GM12865 (cell line): ENCODE measurements around the gene MCFD2.

Experiments
- DNase-seq: peaks from one replicate; pipeline ENCODE4 v3.0.0; 2010; ENCODE audit warnings: low read depth
- H3K4me3 ChIP-seq: 2 replicates; pipeline ENCODE4 v1.5.1; 2011; ENCODE audit warnings: mild to moderate bottlenecking, low read depth, low read length, control low read depth
- TF ChIP-seq, protein P1 (sequence below): IDR thresholded peaks from 2 replicates; pipeline ENCODE4 v1.5.1; 2011; ENCODE audit warnings: low read length, control low read depth, low read depth, inconsistent platforms; ENCODE audit not compliant: insufficient read depth; ENCODE audit errors: missing control alignments

The MCFD2 gene

DNA sequence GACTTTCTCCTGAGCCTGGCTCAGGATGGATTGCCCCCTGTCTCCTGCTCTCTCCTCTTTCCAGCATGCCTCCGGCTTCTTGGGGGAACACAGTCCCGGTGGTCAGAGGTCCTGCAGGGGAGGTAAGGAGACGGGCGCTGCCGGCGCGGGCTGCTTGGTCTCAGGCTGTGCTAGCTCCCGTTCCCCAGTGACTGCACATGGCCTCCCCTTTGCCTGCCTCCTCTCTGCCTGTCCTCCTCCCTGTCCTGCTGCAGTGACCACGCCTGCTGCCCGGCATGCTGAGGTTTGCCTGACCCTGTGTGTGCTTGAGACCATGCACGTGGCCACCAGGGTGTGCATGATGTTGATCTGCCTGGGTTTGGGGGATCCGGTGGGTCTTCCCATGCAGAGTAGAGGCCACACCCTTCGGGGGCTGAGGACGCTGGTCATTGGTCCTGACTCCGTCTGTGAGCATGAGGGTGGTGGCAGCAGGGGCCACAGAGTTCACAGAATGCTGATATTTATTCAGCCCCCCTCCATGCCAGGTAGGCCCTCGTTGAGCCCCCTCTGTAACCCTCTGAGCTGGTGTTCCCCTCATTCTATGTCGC, 42.9 kb upstream of the MCFD2 start:
- H3K4me3 ChIP-seq, result no peak overlapping the region
- no peak for DNase-seq
- TF ChIP-seq, protein P1, sequence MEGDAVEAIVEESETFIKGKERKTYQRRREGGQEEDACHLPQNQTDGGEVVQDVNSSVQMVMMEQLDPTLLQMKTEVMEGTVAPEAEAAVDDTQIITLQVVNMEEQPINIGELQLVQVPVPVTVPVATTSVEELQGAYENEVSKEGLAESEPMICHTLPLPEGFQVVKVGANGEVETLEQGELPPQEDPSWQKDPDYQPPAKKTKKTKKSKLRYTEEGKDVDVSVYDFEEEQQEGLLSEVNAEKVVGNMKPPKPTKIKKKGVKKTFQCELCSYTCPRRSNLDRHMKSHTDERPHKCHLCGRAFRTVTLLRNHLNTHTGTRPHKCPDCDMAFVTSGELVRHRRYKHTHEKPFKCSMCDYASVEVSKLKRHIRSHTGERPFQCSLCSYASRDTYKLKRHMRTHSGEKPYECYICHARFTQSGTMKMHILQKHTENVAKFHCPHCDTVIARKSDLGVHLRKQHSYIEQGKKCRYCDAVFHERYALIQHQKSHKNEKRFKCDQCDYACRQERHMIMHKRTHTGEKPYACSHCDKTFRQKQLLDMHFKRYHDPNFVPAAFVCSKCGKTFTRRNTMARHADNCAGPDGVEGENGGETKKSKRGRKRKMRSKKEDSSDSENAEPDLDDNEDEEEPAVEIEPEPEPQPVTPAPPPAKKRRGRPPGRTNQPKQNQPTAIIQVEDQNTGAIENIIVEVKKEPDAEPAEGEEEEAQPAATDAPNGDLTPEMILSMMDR, result no peak

DNA sequence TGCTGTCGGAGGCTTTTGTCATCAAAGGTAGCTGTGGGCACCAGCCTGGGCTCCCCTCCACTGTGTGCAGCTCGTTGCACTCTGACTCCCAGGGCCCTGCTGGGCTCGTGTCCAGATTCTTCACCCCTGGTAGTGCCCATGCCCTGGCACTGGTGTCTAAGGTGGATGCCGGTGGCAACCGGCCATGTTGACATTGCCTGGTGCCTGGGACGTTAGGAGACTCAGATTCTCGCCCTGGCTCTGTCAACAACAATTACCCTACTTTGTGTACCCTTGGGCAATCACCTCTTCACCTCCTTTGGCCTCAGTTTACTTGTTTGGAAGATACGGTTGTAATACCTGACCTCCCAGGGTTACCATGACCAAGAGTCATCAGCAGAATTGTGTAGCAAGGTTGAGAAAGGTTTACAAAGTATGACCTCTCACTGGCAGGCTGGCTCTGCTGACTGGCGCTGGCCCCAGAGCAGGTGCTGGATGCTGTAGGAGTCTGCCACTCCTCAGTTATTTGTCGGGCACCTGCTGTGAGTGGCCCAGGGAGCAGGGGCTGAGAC, 41.5 kb upstream of the MCFD2 start:
- no peak overlapping the region for H3K4me3 ChIP-seq
- no peak for DNase-seq
- TF ChIP-seq, protein P1, result no peak

DNA sequence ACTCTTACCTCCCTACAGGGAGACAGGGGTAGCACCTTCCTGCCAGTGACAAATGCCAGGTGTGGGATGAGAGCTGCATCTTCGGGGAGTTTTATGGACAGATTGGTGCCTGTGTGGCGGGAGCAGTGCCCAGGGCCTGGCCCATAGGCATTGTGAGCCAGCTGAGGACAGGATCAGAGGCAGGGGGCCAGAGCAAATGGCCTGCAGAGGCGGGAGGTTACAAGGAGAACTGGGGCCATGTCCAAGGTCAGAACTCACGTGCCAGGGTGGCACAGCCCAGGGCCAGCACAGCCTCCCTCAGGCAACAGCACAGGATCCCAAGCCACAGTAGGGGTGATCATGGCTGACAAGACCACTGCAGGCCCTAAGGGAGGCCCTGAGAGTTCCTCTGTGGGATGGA, 40.2 kb upstream of the MCFD2 start:
- no peak for DNase-seq
- no peak overlapping the region for H3K4me3 ChIP-seq
- TF ChIP-seq, protein P1, result no peak

DNA sequence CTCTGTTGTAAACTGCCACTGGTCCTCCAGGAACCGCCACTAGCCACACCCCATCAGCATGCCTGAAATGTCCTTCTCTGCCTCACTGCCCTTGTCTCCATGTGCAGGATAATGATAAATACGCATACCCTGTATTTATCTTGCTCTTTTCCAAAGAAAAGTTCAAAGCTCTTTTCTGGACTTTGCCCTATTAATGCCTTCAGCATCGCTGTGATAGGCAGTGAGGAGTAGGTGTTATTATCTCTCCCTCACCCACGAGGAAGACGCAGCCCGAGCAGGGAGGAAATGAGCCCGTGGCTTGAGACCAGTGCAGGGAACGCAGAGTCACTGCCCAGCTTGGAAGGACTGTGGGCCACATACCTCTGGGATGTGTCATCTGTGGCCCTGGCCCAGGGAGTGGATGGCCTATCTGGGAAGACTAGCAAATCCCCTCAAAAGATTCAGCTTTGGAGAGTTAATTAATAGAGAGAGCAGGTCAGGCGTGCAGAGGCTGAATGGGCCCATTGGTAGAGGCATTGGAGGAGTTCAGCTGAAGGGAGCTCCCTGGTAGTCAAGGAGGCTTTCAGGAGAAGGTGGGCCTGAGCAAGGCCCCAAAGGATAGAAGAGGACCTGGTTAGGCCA, 39.5 kb upstream of the MCFD2 start:
- TF ChIP-seq, protein P1, result no peak
- no peak for DNase-seq
- no peak overlapping the region for H3K4me3 ChIP-seq

DNA sequence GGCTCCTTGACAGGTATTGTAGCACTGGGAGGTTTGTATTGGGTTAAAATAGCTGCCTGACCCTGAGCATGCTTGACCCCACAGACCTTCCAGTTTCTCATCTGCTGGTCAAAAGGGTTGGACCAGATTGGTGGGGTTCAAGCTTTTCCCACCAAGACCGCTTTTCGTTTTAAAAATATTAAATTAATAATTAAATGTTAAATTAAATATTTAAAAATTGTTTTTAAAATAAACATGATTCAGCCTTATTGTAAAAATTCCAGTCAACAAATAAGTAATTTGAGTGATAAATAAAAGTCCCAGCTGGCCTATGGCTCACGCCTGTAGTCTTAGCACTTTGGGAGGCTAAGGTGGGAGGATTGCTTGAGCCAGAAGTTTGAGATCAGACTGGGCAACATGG, 36.6 kb upstream of the MCFD2 start:
- DNase-seq, result no peak
- TF ChIP-seq, protein P1, result no peak
- no peak overlapping the region for H3K4me3 ChIP-seq

DNA sequence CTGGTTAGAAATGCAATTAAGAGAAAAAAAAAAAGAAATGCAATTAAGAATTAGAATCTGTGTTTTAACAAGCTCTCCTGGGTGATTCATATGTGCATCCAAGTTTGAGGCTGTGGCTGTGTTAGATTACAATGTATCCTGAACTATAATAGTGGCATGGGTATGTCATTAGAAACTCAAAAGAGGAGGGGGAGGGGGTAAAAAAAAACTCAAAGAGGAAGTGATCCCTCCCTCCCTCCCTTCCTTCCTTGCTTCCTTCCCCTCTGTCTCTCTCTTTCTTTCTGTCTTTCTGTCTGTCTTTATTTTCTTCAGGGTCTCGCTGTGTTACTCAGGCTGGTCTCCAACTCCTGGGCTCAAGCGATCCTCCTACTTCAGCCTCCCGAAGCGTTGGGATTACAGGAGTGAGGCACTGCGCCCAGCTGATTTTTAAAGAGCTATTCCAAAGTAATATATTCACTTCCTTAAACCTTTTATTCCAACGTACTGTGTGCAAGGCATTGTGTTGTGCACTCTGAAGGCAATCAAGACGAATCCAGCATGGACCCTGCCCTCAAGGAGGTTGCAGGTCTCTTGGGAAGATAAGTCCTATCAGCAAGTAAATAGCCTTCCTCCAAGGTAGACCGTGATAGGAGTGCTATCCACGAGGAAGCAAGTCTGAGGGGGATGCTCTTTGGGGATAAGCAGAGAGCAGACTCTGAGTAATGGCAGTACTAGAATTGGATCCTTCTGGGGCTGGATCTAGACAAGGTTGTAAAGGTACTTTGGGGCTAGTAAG, 35.9 kb upstream of the MCFD2 start:
- TF ChIP-seq, protein P1, result no peak
- DNase-seq, result no peak

DNA sequence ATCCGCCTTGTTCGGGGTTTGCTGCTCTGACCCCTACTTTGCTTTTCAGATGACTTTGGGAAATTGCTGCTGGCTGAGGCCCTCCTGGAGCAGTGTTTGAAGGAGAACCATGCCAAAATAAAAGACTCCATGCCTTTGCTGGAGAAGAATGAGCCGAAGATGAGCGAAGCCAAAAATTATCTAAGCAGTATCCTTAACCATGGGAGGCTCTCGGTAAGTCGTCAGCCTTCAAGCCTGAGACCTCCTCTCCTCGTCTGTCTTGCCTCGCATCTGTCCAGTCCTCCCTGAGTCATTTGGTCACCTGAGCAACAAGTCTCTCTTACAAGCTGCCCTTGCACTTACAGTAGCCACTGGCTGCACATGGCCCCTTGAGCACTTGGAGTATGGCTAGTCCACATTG, 34.7 kb upstream of the MCFD2 start:
- TF ChIP-seq, protein P1, result no peak
- no peak for DNase-seq
- H3K4me3 ChIP-seq, result no peak overlapping the region

More for the DNA sequence above, 35.9 kb upstream of the MCFD2 start:
- H3K4me3 ChIP-seq, result no peak overlapping the region
